Activated CD4-positive, CD25-positive, alpha-beta regulatory T cell (primary cell): ENCODE results near the gene THG1L.

Source experiments
- DNase-seq, 4 experiments: peaks; one replicate each; lab custom pipeline; 2025; lab: John Stamatoyannopoulos, UW

THG1L gene

GRCh38 chr5:157758706-157759105 lies 27.5 kb downstream of the THG1L start:
- no peak for DNase-seq

- DNase-seq: no peak
Observed at GRCh38 chr5:157761690-157762621, 30.7 kb downstream of the THG1L start.

DNA sequence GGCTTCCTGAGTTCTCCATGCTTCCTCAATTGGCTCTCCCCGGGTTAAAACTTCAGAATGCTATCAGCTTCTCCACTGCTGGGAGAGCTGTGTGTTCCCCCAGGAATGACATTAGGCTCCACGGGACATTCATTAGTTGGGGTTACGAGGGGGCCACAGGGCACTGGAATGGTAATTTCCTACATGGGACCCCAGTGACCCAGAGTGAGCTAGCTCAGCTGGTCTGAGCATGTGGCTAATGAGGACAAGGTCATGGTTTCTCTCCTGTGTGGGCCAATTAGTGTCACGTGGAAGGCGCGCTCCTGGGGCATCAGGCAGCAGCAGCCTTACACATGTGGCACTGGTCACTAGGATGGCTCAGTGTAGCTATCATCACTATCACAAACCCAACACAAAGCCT lies 33.3 kb downstream of the THG1L start:
- no peak for DNase-seq

DNA sequence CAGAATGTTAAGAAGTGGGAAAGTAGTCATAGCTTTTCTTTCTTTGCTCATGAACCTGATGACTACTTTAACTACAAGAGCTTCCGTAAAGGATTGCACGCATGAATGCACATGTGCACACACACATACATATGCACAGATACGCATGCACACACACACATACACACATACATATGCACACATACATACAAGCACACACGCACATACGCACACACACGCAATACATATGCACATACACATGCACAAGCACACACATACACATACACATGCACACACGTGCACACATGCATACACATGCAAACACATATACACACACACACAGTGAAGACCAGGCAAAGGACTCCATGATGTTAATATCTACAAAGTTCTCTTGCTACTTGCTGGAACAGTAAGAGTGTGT lies 35.2 kb downstream of the THG1L start:
- DNase-seq: no peak

DNA sequence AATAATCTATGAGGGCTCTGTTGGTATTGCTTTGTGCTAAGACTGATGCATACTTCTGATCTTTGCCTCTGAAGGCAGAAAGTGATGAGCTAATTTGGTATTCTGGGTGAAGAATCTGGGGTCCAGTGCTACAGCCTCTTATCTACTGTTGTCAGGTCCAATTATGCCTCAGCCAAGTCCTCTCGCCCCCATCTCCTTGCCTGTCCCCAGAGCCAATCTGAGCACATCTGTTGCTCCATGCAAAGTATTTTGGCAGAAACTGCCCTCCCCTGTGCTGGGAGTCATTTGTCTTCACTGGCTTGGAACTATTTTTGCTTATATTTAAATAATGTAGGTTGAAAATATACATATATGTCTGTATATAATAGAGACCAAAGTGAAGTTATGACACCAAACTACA lies 35.7 kb downstream of the THG1L start:
- DNase-seq: no peak

GRCh38 chr5:157767689-157768088 lies 36.5 kb downstream of the THG1L start:
- no peak for DNase-seq

- DNase-seq: no peak
Observed at GRCh38 chr5:157770665-157771064, 39.4 kb downstream of the THG1L start.

GRCh38 chr5:157772127-157772526 lies 40.9 kb downstream of the THG1L start:
- no peak for DNase-seq

- DNase-seq: no peak
Observed at GRCh38 chr5:157778121-157778805, 47.0 kb downstream of the THG1L start.

- DNase-seq: no peak
Observed at GRCh38 chr5:157779221-157779620, 48.0 kb downstream of the THG1L start.

DNA sequence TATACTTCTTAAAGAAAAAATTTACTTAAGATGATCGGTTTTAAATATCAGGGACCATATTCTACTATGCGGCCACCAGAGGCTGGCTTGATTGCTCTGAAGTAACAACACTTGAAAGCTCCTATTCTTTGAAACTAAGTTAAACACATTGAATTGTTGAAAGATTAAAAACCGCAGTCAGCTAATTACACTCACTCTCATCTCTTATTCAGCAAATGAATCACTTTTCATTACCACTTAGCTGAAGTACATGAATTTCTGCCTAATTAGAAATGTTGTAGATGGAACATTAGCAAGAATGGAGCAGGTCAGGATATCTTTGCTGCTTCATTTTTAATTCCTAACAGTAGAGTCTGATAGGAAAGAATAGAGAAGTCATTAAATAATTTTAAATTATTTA lies 54.6 kb downstream of the THG1L start:
- no peak for DNase-seq
